GM19455 (cell line): ENCODE data around the gene TBL1X.

Experiments used
- ATAC-seq: cut with Tn5 transposase; IDR thresholded peaks from one replicate; pipeline ENCODE4 v1.9.1; 2021; ENCODE audit not compliant: unreplicated experiment

TBL1X gene

GRCh38 chrX:9658409-9658808, 193.6 kb downstream of the TBL1X start:
- ATAC-seq, result no peak

GRCh38 chrX:9659571-9660195, 194.8 kb downstream of the TBL1X start:
- ATAC-seq, result no peak

- ATAC-seq, result no peak
Observed at GRCh38 chrX:9662148-9662547, 197.3 kb downstream of the TBL1X start.

GRCh38 chrX:9663216-9663615, 198.4 kb downstream of the TBL1X start:
- no peak for ATAC-seq

GRCh38 chrX:9664224-9664623, 199.4 kb downstream of the TBL1X start:
- no peak for ATAC-seq

- ATAC-seq, result no peak
Observed at GRCh38 chrX:9665113-9665512, 200.3 kb downstream of the TBL1X start.

GRCh38 chrX:9668537-9668936, 203.7 kb downstream of the TBL1X start:
- ATAC-seq, result no peak

GRCh38 chrX:9670136-9670814, 205.4 kb downstream of the TBL1X start:
- ATAC-seq, result no peak

GRCh38 chrX:9671998-9672397, 207.1 kb downstream of the TBL1X start:
- no peak for ATAC-seq

GRCh38 chrX:9676306-9676705, 211.4 kb downstream of the TBL1X start:
- no peak for ATAC-seq

- ATAC-seq, result peak; percentile 4
Observed at GRCh38 chrX:9676738-9677097, 211.9 kb downstream of the TBL1X start.

- ATAC-seq, result peak; percentile 98
Observed at GRCh38 chrX:9677098-9677739, 212.4 kb downstream of the TBL1X start.

- ATAC-seq, result no peak
Observed at GRCh38 chrX:9678215-9678965, 213.5 kb downstream of the TBL1X start.

- no peak for ATAC-seq
Observed at GRCh38 chrX:9681011-9681410, 216.2 kb downstream of the TBL1X start.

- ATAC-seq, result no peak
Observed at GRCh38 chrX:9681422-9681821, 216.6 kb downstream of the TBL1X start.

GRCh38 chrX:9682456-9682855, 217.6 kb downstream of the TBL1X start:
- no peak for ATAC-seq

- no peak for ATAC-seq
Observed at GRCh38 chrX:9682861-9683260, 218.0 kb downstream of the TBL1X start.

GRCh38 chrX:9683350-9683749, 218.5 kb downstream of the TBL1X start:
- ATAC-seq, result no peak

- no peak for ATAC-seq
Observed at GRCh38 chrX:9687899-9688298, 223.0 kb downstream of the TBL1X start.

- no peak for ATAC-seq
Observed at GRCh38 chrX:9688833-9689232, 224.0 kb downstream of the TBL1X start.

- no peak for ATAC-seq
Observed at GRCh38 chrX:9690046-9690445, 225.2 kb downstream of the TBL1X start.
